GM18519 (cell line): ENCODE results near the gene KRT37.
"Not testable (repeated sequence)": the region's sequence is repeated elsewhere in the genome, so short reads cannot be mapped to it uniquely, and the experiment has no call there.

ENCODE experiments used
- ATAC-seq: cut with Tn5 transposase; IDR thresholded peaks from one replicate; pipeline ENCODE4 v1.9.1; 2021; ENCODE audit warnings: mild to moderate bottlenecking, moderate library complexity; ENCODE audit not compliant: unreplicated experiment, low FRiP score

Gene KRT37

GRCh38 chr17:41437254-41437653 lies 12.9 kb upstream of the KRT37 start:
- ATAC-seq, result no peak

GRCh38 chr17:41434415-41434814 lies 10.0 kb upstream of the KRT37 start:
- ATAC-seq, result no peak

- ATAC-seq, result no peak
These were observed 9.6 kb upstream of the KRT37 start for GRCh38 chr17:41434005-41434404.

- no peak for ATAC-seq
These were observed 9.2 kb upstream of the KRT37 start for GRCh38 chr17:41433586-41433985.

- ATAC-seq, result not testable (repeated sequence)
These were observed 6.0 kb upstream of the KRT37 start for GRCh38 chr17:41430376-41430775.

GRCh38 chr17:41429667-41430066 lies 5.3 kb upstream of the KRT37 start:
- ATAC-seq, result no peak

GRCh38 chr17:41428591-41429291 lies 4.4 kb upstream of the KRT37 start:
- no peak for ATAC-seq

- ATAC-seq, result not testable (repeated sequence)
These were observed 1.8 kb downstream of the KRT37 start for GRCh38 chr17:41422586-41422985.

GRCh38 chr17:41421617-41422016 lies 2.8 kb downstream of the KRT37 start:
- ATAC-seq, result no peak

- no peak for ATAC-seq
These were observed 3.3 kb downstream of the KRT37 start for GRCh38 chr17:41421116-41421515.

GRCh38 chr17:41420134-41420533 lies 4.3 kb downstream of the KRT37 start:
- no peak for ATAC-seq

GRCh38 chr17:41419716-41420115 lies 4.7 kb downstream of the KRT37 start:
- ATAC-seq, result no peak

- ATAC-seq, result no peak
These were observed 6.1 kb downstream of the KRT37 start for GRCh38 chr17:41418116-41418860.

GRCh38 chr17:41417576-41418015 lies 6.8 kb downstream of the KRT37 start:
- ATAC-seq, result no peak

GRCh38 chr17:41417127-41417526 lies 7.3 kb downstream of the KRT37 start:
- no peak for ATAC-seq

- no peak for ATAC-seq
These were observed 7.9 kb downstream of the KRT37 start for GRCh38 chr17:41416479-41416878.

GRCh38 chr17:41415833-41416335 lies 8.5 kb downstream of the KRT37 start:
- ATAC-seq, result no peak

- no peak for ATAC-seq
These were observed 9.0 kb downstream of the KRT37 start for GRCh38 chr17:41415411-41415810.

- ATAC-seq, result no peak
These were observed 10.4 kb downstream of the KRT37 start for GRCh38 chr17:41413982-41414381.

GRCh38 chr17:41413353-41413957 lies 10.9 kb downstream of the KRT37 start:
- ATAC-seq, result no peak

GRCh38 chr17:41411072-41411840 lies 13.1 kb downstream of the KRT37 start:
- ATAC-seq, result no peak
